ENCODE measurements around the gene CMTM1. TPM values are rescaled to one million over a fixed set of nuclear protein-coding genes. Genes with fewer than 3 reads are reported as not detected.
"Not testable (repeated sequence)": the region's sequence is repeated elsewhere in the genome, so short reads cannot be mapped to it uniquely, and the experiment has no call there.

Gene CMTM1
- total RNA-seq, 2 donors from 2014 or later = 10.1 to 14.4 TPM

DNA sequence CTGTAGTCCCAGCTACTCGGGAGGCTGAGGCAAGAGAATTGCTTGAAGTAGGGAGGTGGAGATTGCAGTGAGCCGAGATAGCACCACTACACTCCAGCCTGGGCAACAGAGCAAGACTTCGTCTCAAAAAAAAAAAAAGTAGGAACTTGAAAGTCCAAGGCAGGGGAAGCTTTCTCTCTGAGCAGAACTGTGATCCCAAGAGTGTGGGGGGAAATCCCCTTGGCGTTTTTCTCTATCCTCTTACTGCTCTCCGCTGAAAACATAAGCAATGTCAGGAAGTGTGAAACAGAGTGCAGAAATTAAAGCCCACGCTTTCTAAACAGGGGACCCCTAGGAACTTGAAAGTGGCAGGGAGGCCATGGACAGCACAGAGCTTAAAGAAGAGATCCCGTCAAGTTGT lies 28.5 kb downstream of the CMTM1 start:
- Mint-ChIP-seq H3K27me3 (ENCODE audit: low read depth) (no peaks in the 10 kb centered on the region), H3K9me3 (no peaks in the 10 kb centered on the region), H3K4me3 (no peak overlapping the region), H3K27ac (no peak overlapping the region), H3K36me3 (ENCODE audit: insufficient read depth in 2 of 2) (no peaks in the 10 kb centered on the region), H3K4me1 (ENCODE audit: low read depth) (peaks cover 66% of the 10 kb centered on the region)
- DNase-seq (no peak), ATAC-seq (replicated peaks in 1 of 2) (no peak)

DNA sequence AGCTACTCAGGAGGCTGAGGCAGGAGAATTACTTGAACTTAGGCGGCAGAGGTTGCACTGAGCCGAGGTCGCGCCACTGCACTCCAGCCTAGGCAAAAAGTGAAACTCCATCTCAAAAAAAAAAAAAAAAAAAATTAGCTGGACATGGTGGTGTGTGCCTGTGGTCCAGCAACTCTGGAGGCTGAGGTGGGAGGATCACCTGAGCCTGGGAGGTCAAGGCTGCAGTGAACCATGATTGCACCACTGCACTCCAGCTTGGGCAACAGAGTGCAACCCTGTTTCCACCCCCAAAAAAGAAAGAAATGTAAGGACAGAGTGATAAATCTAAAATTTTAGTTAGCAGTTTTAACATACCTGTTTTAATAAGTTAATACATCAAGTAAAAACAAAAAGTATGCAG lies 30.3 kb downstream of the CMTM1 start:
- H3K4me1 Mint-ChIP-seq (ENCODE audit: low read depth) = peaks cover 65% of the 10 kb centered on the region
- DNase-seq; H3K27me3 Mint-ChIP-seq (ENCODE audit: low read depth); H3K36me3 Mint-ChIP-seq (ENCODE audit: insufficient read depth in 2 of 2); H3K4me3 Mint-ChIP-seq; ATAC-seq (replicated peaks in 1 of 2); H3K9me3 Mint-ChIP-seq: not testable (repeated sequence)
- peak overlapping the region; percentile 15 for H3K27ac Mint-ChIP-seq

DNA sequence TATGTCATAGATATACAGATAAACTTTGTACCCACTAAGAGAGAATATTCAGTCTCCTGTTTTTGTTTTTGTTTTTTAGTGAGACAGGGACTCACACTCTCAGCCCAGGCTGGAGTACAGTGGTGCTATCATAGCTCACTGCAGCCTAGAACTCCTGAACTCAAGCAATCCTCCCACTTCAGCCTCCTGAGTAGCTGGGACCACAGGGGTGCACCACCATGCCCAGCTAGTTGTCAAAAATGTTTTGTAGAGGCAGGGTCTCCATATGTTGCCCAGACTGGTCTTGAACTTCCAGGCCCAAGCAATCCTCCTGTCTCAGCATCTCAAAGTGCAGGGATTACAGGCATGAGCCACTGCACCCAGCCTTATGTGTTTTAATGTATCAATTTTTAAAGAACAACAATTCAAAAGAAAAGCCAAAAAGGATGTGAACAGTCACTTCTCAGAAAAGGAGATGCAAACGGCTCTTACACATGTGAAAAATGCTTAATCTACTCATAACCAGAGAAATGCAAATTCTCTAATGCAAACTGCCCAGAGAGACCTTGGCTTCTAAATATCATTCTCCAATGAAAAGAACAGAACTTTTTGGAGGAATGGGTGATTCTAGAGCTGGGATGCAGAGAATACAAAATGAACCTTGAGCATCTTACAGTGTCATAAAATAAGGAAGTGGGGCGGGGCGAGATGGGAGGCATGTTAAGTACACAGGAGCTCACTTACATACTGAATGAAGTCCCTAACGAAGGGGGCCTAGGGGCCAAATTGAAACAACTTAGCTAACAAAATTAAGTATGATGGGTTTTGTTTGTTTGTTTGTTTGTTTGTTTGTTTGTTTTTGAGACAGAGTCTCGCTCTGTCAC lies 31.0 kb downstream of the CMTM1 start:
- ATAC-seq (replicated peaks in 1 of 2) (peak; percentile 66 to 73), DNase-seq (no peak)
- H3K27ac Mint-ChIP-seq = peak overlapping the region; percentile 30
- peak overlapping the region; percentile 40 to 71 for H3K4me3 Mint-ChIP-seq
- no peaks in the 10 kb centered on the region for H3K27me3 Mint-ChIP-seq (ENCODE audit: low read depth)
- H3K4me1 Mint-ChIP-seq (ENCODE audit: low read depth) = peaks cover 61% of the 10 kb centered on the region
- peaks cover 3 to 8% of the 10 kb centered on the region in 2 donors for H3K36me3 Mint-ChIP-seq (ENCODE audit: insufficient read depth in 2 of 2)
- peaks cover 2 to 6% of the 10 kb centered on the region in 2 donors for H3K9me3 Mint-ChIP-seq

DNA sequence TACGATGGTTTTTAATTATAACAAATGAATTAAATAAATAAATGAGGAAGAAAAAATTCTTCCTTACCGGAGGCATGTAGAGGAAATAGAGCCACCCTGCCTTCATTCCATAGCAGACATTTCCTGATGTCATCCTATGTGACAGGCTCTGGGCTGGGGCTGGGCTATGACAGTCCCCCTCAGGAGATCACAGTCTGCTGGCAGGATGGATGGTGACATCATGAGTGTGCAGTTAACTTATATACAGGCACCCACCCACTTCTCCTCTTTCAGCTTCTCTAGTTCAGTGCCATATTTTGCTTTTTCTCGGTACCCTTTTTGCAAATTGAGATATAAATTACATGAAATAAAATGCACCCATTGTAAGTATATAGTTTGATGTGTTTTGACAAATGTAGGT lies 31.9 kb downstream of the CMTM1 start:
- peak in 1 of 2 donors; percentile 27 for DNase-seq
- no peaks in the 10 kb centered on the region for H3K27me3 Mint-ChIP-seq (ENCODE audit: low read depth)
- peaks cover 63% of the 10 kb centered on the region for H3K4me1 Mint-ChIP-seq (ENCODE audit: low read depth)
- H3K36me3 Mint-ChIP-seq (ENCODE audit: insufficient read depth in 2 of 2) = peaks cover 3 to 8% of the 10 kb centered on the region in 2 donors
- H3K9me3 Mint-ChIP-seq = peaks cover 2 to 6% of the 10 kb centered on the region in 2 donors
- H3K27ac Mint-ChIP-seq = peak overlapping the region; percentile 45
- H3K4me3 Mint-ChIP-seq = peak overlapping the region in 1 of 2 donors; percentile 44
- peak; percentile 60 to 73 for ATAC-seq (replicated peaks in 1 of 2)

DNA sequence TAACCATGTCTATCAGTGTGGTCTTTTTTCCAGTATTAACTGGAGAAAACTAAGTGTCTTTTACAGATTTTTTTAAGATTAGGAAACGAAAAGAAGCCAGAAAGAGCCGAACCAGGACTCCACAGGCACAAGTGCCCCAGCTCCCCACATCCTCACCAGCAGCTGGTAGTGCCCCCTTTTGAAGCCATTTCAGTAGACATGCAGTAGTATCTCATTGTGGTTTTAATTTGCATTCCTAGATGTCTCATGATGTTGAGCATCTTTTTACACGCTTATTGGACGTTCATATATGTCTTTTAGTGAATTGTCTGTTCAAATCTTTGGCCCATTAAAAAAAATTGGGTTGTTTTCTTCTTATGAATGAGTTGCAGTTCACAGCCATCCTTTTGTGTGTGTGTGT lies 33.5 kb downstream of the CMTM1 start:
- peaks cover 2 to 6% of the 10 kb centered on the region in 2 donors for H3K9me3 Mint-ChIP-seq
- no peaks in the 10 kb centered on the region for H3K27me3 Mint-ChIP-seq (ENCODE audit: low read depth)
- DNase-seq (no peak), ATAC-seq (replicated peaks in 1 of 2) (no peak)
- H3K27ac Mint-ChIP-seq = peak overlapping the region; percentile 35
- H3K36me3 Mint-ChIP-seq (ENCODE audit: insufficient read depth in 2 of 2) = peaks cover 5 to 11% of the 10 kb centered on the region in 2 donors
- H3K4me3 Mint-ChIP-seq = peak overlapping the region; percentile 18 to 39
- peaks cover 59% of the 10 kb centered on the region for H3K4me1 Mint-ChIP-seq (ENCODE audit: low read depth)

DNA sequence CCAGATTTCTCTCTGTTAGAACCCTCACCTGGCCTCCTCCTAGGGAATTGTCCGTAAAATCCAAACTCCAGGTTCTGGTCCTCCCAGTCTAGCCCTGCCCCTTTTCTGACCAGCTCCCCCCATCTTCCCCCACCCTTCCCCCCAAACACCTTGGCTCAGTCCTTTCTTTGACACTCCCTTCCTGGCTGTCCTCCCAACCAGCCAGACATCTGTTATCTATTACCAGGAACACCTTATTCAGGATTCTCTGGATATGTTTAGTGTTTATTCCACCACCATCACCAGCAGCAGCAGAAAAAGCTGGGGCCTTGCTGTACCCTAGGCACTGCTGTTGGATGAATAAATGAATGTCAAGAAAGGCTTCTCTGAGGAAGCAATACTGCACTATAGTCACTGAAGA lies 34.2 kb downstream of the CMTM1 start:
- ATAC-seq (replicated peaks in 1 of 2) (no peak), DNase-seq (no peak)
- no peak overlapping the region for H3K4me3 Mint-ChIP-seq
- peak overlapping the region; percentile 12 for H3K27ac Mint-ChIP-seq
- H3K4me1 Mint-ChIP-seq (ENCODE audit: low read depth) = peaks cover 56% of the 10 kb centered on the region
- H3K36me3 Mint-ChIP-seq (ENCODE audit: insufficient read depth in 2 of 2) = peaks cover 5 to 11% of the 10 kb centered on the region in 2 donors
- no peaks in the 10 kb centered on the region for H3K27me3 Mint-ChIP-seq (ENCODE audit: low read depth)
- peaks cover 2 to 6% of the 10 kb centered on the region in 2 donors for H3K9me3 Mint-ChIP-seq

DNA sequence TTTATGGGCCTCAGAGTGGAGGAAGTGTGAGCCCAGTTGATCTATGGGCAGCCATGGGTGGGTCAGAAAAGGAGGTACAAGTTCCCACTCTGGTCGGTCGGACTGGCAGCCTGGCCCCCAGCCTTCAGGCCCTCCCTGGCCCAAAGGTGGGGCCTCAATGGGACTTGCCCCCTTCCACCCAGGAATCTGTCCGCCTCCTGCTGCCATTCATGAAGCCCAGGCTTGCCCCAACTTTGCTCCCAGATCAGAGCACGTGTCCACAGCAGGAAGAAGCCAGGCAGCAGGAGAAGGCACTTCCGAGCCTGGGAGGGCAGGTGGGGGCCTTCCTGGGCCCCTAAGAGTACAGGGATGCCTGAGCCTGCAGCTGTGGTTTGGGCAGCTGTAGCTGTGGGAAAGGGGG lies 35.2 kb downstream of the CMTM1 start:
- H3K4me3 Mint-ChIP-seq = no peak overlapping the region
- ATAC-seq (replicated peaks in 1 of 2) = no peak
- peaks cover 2 to 6% of the 10 kb centered on the region in 2 donors for H3K9me3 Mint-ChIP-seq

DNA sequence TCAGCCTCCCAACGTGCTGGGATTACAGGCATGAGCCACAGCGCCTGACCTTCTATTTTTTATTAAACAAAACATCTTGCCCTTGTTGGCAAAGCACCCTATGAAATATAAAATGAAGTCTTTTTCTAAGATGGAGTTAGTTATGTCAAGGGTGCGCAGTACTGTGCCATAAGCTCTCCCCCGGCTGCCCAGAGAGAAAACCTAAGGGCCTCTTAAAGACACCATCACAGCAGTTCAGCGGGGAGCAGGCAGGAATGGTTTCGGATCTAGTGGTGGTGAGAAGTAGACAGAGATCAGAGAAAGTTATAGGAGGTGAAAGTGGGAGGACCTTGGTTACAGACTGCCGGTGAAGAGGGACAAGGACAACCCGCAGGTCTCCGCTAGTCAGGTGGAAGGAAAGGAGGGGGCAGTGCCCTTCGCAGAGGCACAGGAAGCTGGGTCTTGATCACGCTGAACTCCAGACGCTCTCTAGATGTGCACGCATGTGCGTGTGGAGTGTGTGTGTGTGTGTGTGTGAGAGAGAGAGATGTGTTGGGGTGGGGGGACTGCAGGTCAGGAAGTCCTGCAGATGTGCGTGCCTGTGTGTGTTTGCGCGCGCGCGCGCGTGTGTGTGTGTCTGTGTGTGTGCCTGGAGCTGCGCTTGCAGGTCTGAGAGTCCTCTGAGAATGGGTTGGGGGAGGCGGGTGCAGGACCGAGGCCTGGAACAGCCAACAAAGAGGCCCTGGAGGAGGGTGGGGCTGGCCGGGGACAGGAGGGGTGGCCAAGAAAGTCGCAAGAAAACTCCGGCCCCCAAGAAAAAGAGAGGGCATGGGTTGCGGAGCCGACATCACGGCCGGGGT lies 37.5 kb downstream of the CMTM1 start:
- DNase-seq = peak; percentile 71 to 72
- Mint-ChIP-seq H3K9me3 (peaks cover 2 to 6% of the 10 kb centered on the region in 2 donors), H3K27me3 (ENCODE audit: low read depth) (no peaks in the 10 kb centered on the region), H3K4me3 (peak overlapping the region; percentile 71 to 95), H3K27ac (peak overlapping the region; percentile 64), H3K4me1 (ENCODE audit: low read depth) (peaks cover 64% of the 10 kb centered on the region), H3K36me3 (ENCODE audit: insufficient read depth in 2 of 2) (peaks cover 5 to 12% of the 10 kb centered on the region in 2 donors)
- peak; percentile 64 to 67 for ATAC-seq (replicated peaks in 1 of 2)

More for the DNA sequence above, 35.2 kb downstream of the CMTM1 start:
- Mint-ChIP-seq H3K27me3 (ENCODE audit: low read depth) (no peaks in the 10 kb centered on the region), H3K27ac (no peak overlapping the region), H3K4me1 (ENCODE audit: low read depth) (peaks cover 58% of the 10 kb centered on the region), H3K36me3 (ENCODE audit: insufficient read depth in 2 of 2) (peaks cover 5 to 11% of the 10 kb centered on the region in 2 donors)
- no peak for DNase-seq

DNA sequence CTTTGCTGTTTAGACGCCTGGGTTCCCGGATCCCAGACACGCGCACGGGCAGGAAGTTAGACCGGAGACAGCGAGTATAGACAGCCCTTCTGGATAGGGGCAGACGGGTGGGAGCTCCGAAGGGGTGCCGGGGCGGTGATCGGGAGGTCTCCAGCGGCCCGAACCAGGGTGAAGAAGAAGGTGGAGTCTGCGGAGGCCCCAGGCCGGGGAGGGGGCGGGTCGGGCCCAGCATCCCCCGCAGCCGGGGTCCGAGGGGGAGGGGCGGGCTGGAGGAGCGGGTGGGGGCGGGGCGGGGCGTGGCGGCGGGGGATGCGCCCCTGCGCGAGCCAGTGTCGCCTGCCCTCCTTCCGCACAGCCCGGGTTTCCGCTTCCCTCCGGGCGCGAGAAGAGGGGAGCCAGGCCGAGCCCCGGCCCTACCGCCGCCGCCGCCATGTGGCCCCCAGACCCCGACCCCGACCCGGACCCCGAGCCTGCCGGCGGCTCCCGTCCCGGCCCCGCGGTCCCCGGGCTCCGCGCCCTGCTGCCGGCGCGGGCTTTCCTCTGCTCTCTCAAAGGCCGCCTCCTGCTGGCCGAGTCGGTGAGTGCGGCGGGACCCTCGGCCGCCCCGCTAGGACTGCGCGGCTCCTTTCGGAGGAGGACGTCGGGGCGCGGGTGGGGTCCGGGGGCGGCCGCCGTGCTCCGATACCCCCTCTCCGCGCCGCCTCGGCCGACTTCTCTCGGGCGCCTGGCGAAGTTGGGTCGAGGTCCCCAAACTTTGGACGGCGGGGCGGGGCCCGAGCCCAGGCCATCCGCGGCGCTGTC lies 38.3 kb downstream of the CMTM1 start, which contains the start of gene CMTM3:
TSS of gene CMTM3 (plus strand) at position 329 of the 801 bp plus-strand sequence. CDS start at position 431, 102 bp downstream.
- Mint-ChIP-seq H3K36me3 (ENCODE audit: insufficient read depth in 2 of 2) (peaks cover 5 to 12% of the 10 kb centered on the region in 2 donors), H3K27ac (peak within 1 kb of the TSS; percentile 64), H3K27me3 (ENCODE audit: low read depth) (no peaks in the 10 kb centered on the region), H3K4me1 (ENCODE audit: low read depth) (peaks cover 63% of the 10 kb centered on the region), H3K4me3 (peak within 1 kb of the TSS; percentile 75 to 95), H3K9me3 (peaks cover 2 to 6% of the 10 kb centered on the region in 2 donors)
- ATAC-seq (replicated peaks in 1 of 2) (peak; percentile 62 to 71), DNase-seq (peak; percentile 82 to 83)

DNA sequence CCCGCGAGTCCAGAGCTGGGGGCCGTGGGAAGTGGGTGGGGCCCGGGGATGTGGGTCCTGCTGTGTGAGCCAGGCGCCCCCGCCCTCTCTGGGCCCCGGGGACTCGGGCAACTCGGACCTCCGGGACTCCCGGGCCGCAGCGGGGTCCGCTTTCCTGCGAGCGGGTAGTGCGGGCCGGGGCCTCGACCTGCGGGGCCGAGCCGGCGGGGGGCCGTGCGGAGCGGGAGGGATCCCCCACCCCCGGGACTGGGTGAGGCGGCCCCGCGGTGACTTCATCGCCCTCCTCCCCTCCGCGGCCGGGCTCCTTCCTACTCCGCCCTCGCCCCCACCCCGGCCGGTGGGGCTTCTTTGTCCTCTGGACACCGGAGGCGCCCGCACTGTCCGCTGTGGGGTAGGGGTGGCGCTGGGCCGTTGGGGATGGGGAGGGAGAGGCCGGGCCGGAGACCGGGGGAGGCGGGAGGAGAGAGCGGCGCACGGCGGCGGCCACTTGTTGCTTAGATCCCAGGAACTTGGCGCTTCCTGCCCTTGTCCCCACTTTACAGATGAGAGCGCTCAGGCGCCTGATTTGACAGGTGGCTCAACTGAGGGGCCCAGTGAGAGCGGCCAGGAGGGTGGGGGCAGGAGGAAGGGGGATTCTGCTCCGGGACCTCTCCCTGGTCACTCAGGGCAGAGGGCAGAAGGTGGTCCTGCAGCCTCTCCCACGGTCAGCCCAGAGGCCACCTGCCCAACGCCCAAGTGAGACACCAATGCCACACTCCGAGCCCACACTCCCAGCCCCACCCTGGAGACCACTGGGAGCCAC lies 39.1 kb downstream of the CMTM1 start:
- peak; percentile 34 to 43 for ATAC-seq (replicated peaks in 1 of 2)
- H3K36me3 Mint-ChIP-seq (ENCODE audit: insufficient read depth in 2 of 2) = peaks cover 13% of the 10 kb centered on the region in 2 donors
- peak overlapping the region; percentile 75 to 76 for H3K4me3 Mint-ChIP-seq
- H3K27ac Mint-ChIP-seq = peak overlapping the region; percentile 59
- peaks cover 2 to 6% of the 10 kb centered on the region in 2 donors for H3K9me3 Mint-ChIP-seq
- peaks cover 62% of the 10 kb centered on the region for H3K4me1 Mint-ChIP-seq (ENCODE audit: low read depth)
- H3K27me3 Mint-ChIP-seq (ENCODE audit: low read depth) = no peaks in the 10 kb centered on the region
- peak; percentile 65 to 71 for DNase-seq

DNA sequence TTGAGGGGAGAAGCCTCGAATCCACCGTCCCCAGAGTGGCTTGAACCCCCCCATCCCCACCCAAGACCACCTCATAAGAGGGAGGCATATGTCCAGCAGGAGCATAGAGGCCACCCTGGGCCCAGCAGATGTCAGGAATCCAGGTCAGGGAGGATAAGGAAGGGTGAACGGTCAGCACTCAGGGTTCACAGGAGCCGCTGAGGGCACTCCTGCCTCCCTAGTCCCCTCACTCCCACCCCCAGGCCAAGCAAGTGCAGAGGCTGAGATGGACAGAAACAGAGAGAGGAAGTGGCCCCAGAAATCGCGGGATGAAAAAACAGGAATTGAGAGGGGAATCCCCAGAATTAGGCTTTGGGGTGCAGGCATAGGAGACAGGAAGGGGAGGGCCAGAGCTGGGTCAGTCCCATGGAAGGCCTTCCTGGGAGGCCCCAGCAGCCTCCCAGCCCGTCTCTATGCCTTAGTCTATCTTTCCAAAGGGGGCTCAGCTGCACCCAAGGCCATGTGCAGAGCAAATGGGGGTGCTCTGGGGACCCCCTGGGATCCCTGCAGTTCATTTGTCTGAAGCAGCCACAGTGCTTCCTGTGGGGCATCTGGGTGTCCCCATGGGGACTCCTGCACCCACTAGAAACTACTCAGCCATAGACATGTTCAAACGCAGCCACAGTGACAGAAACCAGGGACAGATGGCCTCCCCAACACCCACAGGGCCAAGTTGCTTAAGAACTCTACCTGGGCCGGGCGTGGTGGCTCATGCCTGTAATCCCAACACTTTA lies 39.9 kb downstream of the CMTM1 start:
- no peaks in the 10 kb centered on the region for H3K27me3 Mint-ChIP-seq (ENCODE audit: low read depth)
- H3K36me3 Mint-ChIP-seq (ENCODE audit: insufficient read depth in 2 of 2) = peaks cover 6 to 11% of the 10 kb centered on the region in 2 donors
- ATAC-seq (replicated peaks in 1 of 2) (no peak), DNase-seq (no peak)
- peaks cover 55% of the 10 kb centered on the region for H3K4me1 Mint-ChIP-seq (ENCODE audit: low read depth)
- H3K9me3 Mint-ChIP-seq = no peaks in the 10 kb centered on the region
- peak overlapping the region; percentile 75 to 76 for H3K4me3 Mint-ChIP-seq
- H3K27ac Mint-ChIP-seq = peak overlapping the region; percentile 94
